OCI-LY1 (cell line): ENCODE results near the gene ERG.

ENCODE experiments used
- H2AFZ ChIP-seq: fragments of 200-600 bp; sonication (generic), shearing (Covaris generic); 2 replicates; pipeline ENCODE4 v1.6.0; 2014; ENCODE audit warnings: antibody characterized with exemption, mild to moderate bottlenecking, low read length
- H3F3A ChIP-seq: fragments of 200-600 bp; sonication (generic), shearing (Covaris generic); 2 replicates; pipeline ENCODE4 v1.6.0; 2014; ENCODE audit warnings: mild to moderate bottlenecking, antibody characterized with exemption, low read length, moderate library complexity; ENCODE audit not compliant: insufficient read depth
- H3K27ac ChIP-seq: fragments of 200-600 bp; sonication (generic); 2 replicates; pipeline ENCODE4 v1.5.1; 2014; ENCODE audit warnings: low read length, mixed run types, mild to moderate bottlenecking, low read depth; ENCODE audit not compliant: poor library complexity, severe bottlenecking
- H3K27me3 ChIP-seq: fragments of 200-600 bp; sonication (generic); 2 replicates; pipeline ENCODE4 v1.6.0; 2014; ENCODE audit warnings: antibody characterized with exemption, mild to moderate bottlenecking, low read length, moderate library complexity; ENCODE audit not compliant: insufficient read depth
- H3K36me3 ChIP-seq: fragments of 200-600 bp; sonication (generic); 2 replicates; pipeline ENCODE4 v1.6.1; 2014; ENCODE audit warnings: mild to moderate bottlenecking, antibody characterized with exemption, low read length, moderate library complexity, mixed read lengths; ENCODE audit not compliant: insufficient read depth
- H3K4me1 ChIP-seq: fragments of 200-600 bp; sonication (generic); 2 replicates; pipeline ENCODE4 v1.5.1; 2014; ENCODE audit warnings: mild to moderate bottlenecking, low read length, moderate library complexity; ENCODE audit not compliant: insufficient read depth, severe bottlenecking
- H3K4me2 ChIP-seq: fragments of 200-600 bp; sonication (generic), shearing (Covaris generic); 2 replicates; pipeline ENCODE4 v1.6.1; 2014; ENCODE audit warnings: low read length
- H3K4me3 ChIP-seq: fragments of 200-600 bp; sonication (generic); 2 replicates; pipeline ENCODE4 v1.5.1; 2014; ENCODE audit warnings: low read length, low read depth, mild to moderate bottlenecking, mixed read lengths; ENCODE audit not compliant: poor library complexity, severe bottlenecking
- H3K79me2 ChIP-seq: fragments of 200-600 bp; shearing (Covaris generic); 2 replicates; pipeline ENCODE4 v1.6.1; 2016; ENCODE audit warnings: mixed run types, low read length, mixed read lengths; ENCODE audit not compliant: insufficient read depth
- H3K9ac ChIP-seq: fragments of 200-600 bp; sonication (generic), shearing (Covaris generic); 2 replicates; pipeline ENCODE4 v1.6.1; 2014; ENCODE audit warnings: mild to moderate bottlenecking, low read length, mixed read lengths
- H3K9me2 ChIP-seq: fragments of 200-600 bp; sonication (generic), shearing (Covaris generic); 2 replicates; pipeline ENCODE4 v1.6.1; 2014; ENCODE audit warnings: low read depth, mild to moderate bottlenecking, low read length, mixed read lengths
- H3K9me3 ChIP-seq: fragments of 200-600 bp; shearing (Covaris generic); 2 replicates; pipeline ENCODE4 v1.6.1; 2014; ENCODE audit warnings: low read length, mixed read lengths
- H4K20me1 ChIP-seq: fragments of 200-600 bp; sonication (generic), shearing (Covaris generic); 2 replicates; pipeline ENCODE4 v1.6.0; 2016; ENCODE audit warnings: mild to moderate bottlenecking, low read length; ENCODE audit not compliant: insufficient read depth
- EZH2 ChIP-seq: fragments of 200-600 bp; sonication (generic), shearing (Covaris generic); IDR thresholded peaks from 2 replicates; pipeline ENCODE4 v1.8.0; 2017; ENCODE audit warnings: borderline replicate concordance, mixed run types, mild to moderate bottlenecking, antibody characterized with exemption, low read length, moderate library complexity, mixed read lengths
- TF ChIP-seq, protein P1 (sequence below): fragments of 200-600 bp; sonication (generic), shearing (Covaris generic); IDR thresholded peaks from 2 replicates; pipeline ENCODE4 v1.5.1; 2017; ENCODE audit warnings: mild to moderate bottlenecking, antibody characterized with exemption, low read length, moderate library complexity, mixed read lengths

ERG gene

DNA sequence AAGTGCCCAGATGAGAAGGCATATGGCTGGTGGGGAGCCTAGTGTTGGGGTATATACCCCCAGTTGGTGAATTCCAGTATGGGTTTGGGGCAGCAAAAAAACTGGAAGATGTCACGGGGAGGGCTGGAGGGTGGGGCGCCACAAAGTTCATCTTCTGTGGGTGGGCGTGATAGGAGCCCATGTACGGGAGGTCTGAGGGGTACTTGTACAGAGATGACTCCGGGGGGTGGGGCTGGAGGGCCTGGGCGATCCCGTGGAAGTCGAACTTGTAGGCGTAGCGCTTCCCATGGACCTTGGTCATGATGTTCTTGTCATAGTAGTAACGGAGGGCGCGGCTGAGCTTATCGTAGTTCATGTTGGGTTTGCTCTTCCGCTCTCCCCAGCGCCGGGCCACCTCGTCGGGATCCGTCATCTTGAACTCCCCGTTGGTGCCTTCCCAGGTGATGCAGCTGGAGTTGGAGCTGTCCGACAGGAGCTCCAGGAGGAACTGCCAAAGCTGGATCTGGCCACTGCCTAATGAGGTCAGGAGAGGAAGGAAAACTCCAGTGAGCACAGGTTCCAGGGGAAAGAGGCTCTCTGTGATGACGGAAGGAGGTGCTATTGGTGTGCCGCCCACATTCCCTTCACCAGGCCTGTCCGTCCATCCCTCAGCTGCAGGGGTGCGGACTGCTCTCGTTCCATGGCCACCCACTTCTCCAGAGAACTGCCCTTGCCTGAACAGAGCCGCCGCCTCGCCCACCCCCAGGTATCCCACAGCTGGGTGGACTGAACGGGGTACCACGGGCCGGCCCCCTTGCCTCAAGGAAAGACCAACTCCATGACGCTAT lies 114.7 kb downstream of the ERG start:
- Histone ChIP-seq H4K20me1 (no peaks in the 10 kb centered on the region), H2AFZ (no peak overlapping the region), H3K4me3 (no peak overlapping the region), H3K9me2 (no peaks in the 10 kb centered on the region), H3F3A (no peaks in the 10 kb centered on the region), H3K27me3 (no peaks in the 10 kb centered on the region), H3K9me3 (no peaks in the 10 kb centered on the region), H3K27ac (no peak overlapping the region), H3K9ac (no peak overlapping the region), H3K36me3 (no peaks in the 10 kb centered on the region), H3K4me2 (no peak overlapping the region), H3K4me1 (no peaks in the 10 kb centered on the region), H3K79me2 (no peaks in the 10 kb centered on the region)
- TF ChIP-seq, protein P1, sequence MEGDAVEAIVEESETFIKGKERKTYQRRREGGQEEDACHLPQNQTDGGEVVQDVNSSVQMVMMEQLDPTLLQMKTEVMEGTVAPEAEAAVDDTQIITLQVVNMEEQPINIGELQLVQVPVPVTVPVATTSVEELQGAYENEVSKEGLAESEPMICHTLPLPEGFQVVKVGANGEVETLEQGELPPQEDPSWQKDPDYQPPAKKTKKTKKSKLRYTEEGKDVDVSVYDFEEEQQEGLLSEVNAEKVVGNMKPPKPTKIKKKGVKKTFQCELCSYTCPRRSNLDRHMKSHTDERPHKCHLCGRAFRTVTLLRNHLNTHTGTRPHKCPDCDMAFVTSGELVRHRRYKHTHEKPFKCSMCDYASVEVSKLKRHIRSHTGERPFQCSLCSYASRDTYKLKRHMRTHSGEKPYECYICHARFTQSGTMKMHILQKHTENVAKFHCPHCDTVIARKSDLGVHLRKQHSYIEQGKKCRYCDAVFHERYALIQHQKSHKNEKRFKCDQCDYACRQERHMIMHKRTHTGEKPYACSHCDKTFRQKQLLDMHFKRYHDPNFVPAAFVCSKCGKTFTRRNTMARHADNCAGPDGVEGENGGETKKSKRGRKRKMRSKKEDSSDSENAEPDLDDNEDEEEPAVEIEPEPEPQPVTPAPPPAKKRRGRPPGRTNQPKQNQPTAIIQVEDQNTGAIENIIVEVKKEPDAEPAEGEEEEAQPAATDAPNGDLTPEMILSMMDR = no peak
- TF ChIP-seq EZH2 = no peak

- Histone ChIP-seq H4K20me1 (no peaks in the 10 kb centered on the region), H2AFZ (no peak overlapping the region), H3K4me2 (no peak overlapping the region), H3K27me3 (no peaks in the 10 kb centered on the region), H3K27ac (no peak overlapping the region), H3K9me3 (no peaks in the 10 kb centered on the region), H3K79me2 (no peaks in the 10 kb centered on the region), H3F3A (no peaks in the 10 kb centered on the region), H3K9ac (no peak overlapping the region), H3K4me1 (no peaks in the 10 kb centered on the region), H3K36me3 (no peaks in the 10 kb centered on the region), H3K4me3 (no peak overlapping the region), H3K9me2 (no peaks in the 10 kb centered on the region)
- TF ChIP-seq, protein P1 = peak; percentile 24; the same call in 1 of the 2 replicates
- TF ChIP-seq EZH2 = no peak
These were observed 117.7 kb downstream of the ERG start for GRCh38 chr21:38380481-38381137.

DNA sequence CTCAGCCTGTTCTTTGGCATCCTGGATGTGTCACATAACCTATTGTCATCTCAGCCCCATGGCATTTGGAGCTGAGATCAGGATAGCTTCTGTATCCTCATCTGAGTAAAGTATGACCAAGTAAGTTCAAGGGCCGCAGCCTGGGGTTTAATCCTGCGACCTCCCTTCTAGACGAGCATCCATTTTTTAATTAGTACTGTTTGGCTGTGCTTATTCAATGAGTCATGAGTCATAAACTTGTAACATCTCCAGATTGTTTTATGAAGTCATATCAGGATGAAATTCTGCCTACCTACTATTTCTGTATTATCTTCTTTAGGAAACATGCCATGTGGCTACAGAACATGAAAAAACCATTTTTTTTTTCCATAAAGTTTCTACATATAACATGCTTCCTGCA lies 119.1 kb downstream of the ERG start:
- H3K27ac ChIP-seq = no peak overlapping the region
- H3K79me2 ChIP-seq = no peaks in the 10 kb centered on the region
- H3K9ac ChIP-seq = no peak overlapping the region
- H3K36me3 ChIP-seq = no peaks in the 10 kb centered on the region
- TF ChIP-seq EZH2 = no peak
- TF ChIP-seq, protein P1 = no peak
- H3K9me3 ChIP-seq = no peaks in the 10 kb centered on the region
- no peaks in the 10 kb centered on the region for H3F3A ChIP-seq
- H3K4me2 ChIP-seq = no peak overlapping the region
- H2AFZ ChIP-seq = no peak overlapping the region
- H3K4me1 ChIP-seq = no peaks in the 10 kb centered on the region
- H3K27me3 ChIP-seq = no peaks in the 10 kb centered on the region; the same call in 1 of the 2 replicates
- no peak overlapping the region for H3K4me3 ChIP-seq
- no peaks in the 10 kb centered on the region for H3K9me2 ChIP-seq
- no peaks in the 10 kb centered on the region for H4K20me1 ChIP-seq
